CD4-positive, CD25-positive, alpha-beta regulatory T cell (primary cell): Measurements from ENCODE around the gene CKS1B. TPM values are rescaled to one million over a fixed set of nuclear protein-coding genes. Genes with fewer than 3 reads are reported as not detected.

Experiments
- ATAC-seq, 2 donors: fragments of 150-1000 bp; cut with Tn5 transposase; one replicate each; pipeline ENCODE4 v1.10.0; 2021; ENCODE audit warnings: low read depth in 2 of 2, moderate number of reproducible peaks in 2 of 2, moderate library complexity in 1 of 2
- DNase-seq, 3 donors: peaks; one replicate each; pipeline versions ENCODE4 v3.0.0 to v3.0.0-alpha.2; 2012 to 2022; ENCODE audit warnings: mixed read lengths in 1 of 3
- H3K27ac ChIP-seq: one replicate; pipeline ENCODE4 v1.7.0; 2013; ENCODE audit warnings: mild to moderate bottlenecking, low read length; ENCODE audit not compliant: insufficient read depth, poor library complexity, severe bottlenecking
- H3K27me3 ChIP-seq: one replicate; pipeline ENCODE4 v1.7.0; 2013; ENCODE audit warnings: low read length; ENCODE audit not compliant: control insufficient read depth, insufficient read depth
- H3K36me3 ChIP-seq: one replicate; pipeline ENCODE4 v1.7.0; 2013; ENCODE audit warnings: mild to moderate bottlenecking, low read length, moderate library complexity; ENCODE audit not compliant: control insufficient read depth, insufficient read depth
- H3K4me1 ChIP-seq: 2 replicates; pipeline ENCODE4 v1.7.0; 2013; ENCODE audit warnings: mild to moderate bottlenecking, low read length; ENCODE audit not compliant: insufficient read depth, control insufficient read depth, poor library complexity, severe bottlenecking
- H3K4me3 ChIP-seq: one replicate; pipeline ENCODE4 v1.7.0; 2013; ENCODE audit warnings: low read depth, mild to moderate bottlenecking, low read length, moderate library complexity
- H3K9me3 ChIP-seq, 2 experiments: 1 replicate in 1 of 2; 2 replicates in 1 of 2; pipeline ENCODE4 v1.7.0; 2013; ENCODE audit warnings: low read length in 2 of 2, mild to moderate bottlenecking in 1 of 2, moderate library complexity in 1 of 2; ENCODE audit not compliant: control insufficient read depth in 2 of 2
- H3K27ac Mint-ChIP-seq, 3 donors: one replicate each; pipeline ENCODE4 v1.8.0; 2020 to 2022; ENCODE audit warnings: mild to moderate bottlenecking in 3 of 3, mixed read lengths in 3 of 3, moderate library complexity in 2 of 3
- H3K27me3 Mint-ChIP-seq: one replicate; pipeline ENCODE4 v1.8.0; 2022; ENCODE audit warnings: mild to moderate bottlenecking, mixed read lengths
- H3K36me3 Mint-ChIP-seq: one replicate; pipeline ENCODE4 v1.8.0; 2020; ENCODE audit warnings: mixed read lengths
- H3K4me1 Mint-ChIP-seq, 4 donors: one replicate each; pipeline ENCODE4 v1.8.0; 2020 to 2022; ENCODE audit warnings: mixed read lengths in 4 of 4, mild to moderate bottlenecking in 1 of 4
- H3K4me3 Mint-ChIP-seq, 4 donors: one replicate each; pipeline ENCODE4 v1.8.0; 2020 to 2022; ENCODE audit warnings: mild to moderate bottlenecking in 4 of 4, mixed read lengths in 4 of 4, moderate library complexity in 3 of 4
- H3K9me3 Mint-ChIP-seq, 7 donors: one replicate each; pipeline ENCODE4 v1.8.0; 2020 to 2022; ENCODE audit warnings: mixed read lengths in 7 of 7, mild to moderate bottlenecking in 3 of 7, moderate library complexity in 2 of 7
- polyA plus RNA-seq, 4 donors: library from polyadenylated mRNA; unstranded; fragments of 300-500 nt; fragmentation: Illumina TruSeq; gene quantifications; one replicate each; pipeline ENCODE4 v1.2.3, GENCODE V29; 2021
- total RNA-seq: library from RNA; stranded (reverse); gene quantifications from one replicate; pipeline ENCODE4 v1.2.3, GENCODE V29; 2022

The CKS1B gene
- total and polyA plus RNA-seq, 5 donors from 2014 or later = 8.5 to 60.0 (median 55.5) TPM

DNA sequence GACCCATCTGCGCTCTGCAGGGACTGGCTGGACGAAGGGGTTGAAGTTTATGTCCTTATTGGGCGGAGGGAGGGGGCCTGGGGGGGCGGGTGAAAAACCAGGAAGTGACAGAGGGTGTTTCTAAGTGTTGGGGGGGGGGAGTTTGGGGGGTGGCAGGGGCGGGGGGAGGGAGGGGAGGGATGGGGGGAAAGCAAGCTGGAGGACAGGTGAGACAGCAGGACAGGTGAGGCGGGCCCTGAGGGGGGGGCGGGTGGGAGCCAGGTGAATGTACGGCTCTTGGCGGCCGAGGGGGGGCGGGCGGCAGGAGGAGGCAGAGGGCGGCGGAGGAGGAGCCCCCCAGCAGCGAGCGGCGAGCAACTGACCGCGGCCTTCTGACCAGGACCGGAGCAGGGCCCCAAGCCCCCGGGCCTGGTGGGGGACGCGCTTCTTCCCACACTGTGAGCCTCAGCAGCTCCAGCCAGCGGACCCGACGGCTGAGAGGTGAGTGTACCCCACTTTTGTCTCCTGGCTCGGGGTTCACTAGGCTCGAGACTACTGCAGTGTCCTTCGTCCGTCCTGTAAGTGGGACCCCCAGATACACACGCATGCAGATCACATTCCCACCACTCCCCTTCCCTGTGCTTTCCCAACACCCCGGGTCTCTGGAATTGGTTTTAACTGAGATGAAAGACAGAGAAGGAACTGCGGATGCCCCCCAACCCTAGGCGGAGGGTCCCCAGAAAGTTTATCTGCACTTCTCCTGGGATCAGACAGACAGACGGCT lies 28.2 kb downstream of the CKS1B start, which contains the start of gene ZBTB7B:
TSS of gene ZBTB7B (plus strand) at position 339 of the 763 bp plus-strand sequence. CDS start 11,859 bp downstream, outside the sequence.
- DNase-seq (peak in 1 of 3 donors; percentile 29), ATAC-seq (peak; percentile 0 to 1)
- Histone ChIP-seq H3K27me3 (no peaks in the 10 kb centered on the region), H3K27ac (peak within 1 kb of the TSS; percentile 96), H3K4me3 (peak within 1 kb of the TSS; percentile 92), H3K9me3 (no peaks in the 10 kb centered on the region), H3K4me1 (peaks cover 76% of the 10 kb centered on the region), H3K36me3 (no peaks in the 10 kb centered on the region)
- Mint-ChIP-seq H3K27me3 (no peaks in the 10 kb centered on the region), H3K4me1 (peaks cover 11 to 59% (median 37%) of the 10 kb centered on the region in 4 donors), H3K9me3 (peaks cover 0 to 2% (median 0%) of the 10 kb centered on the region in 7 donors), H3K27ac (peak within 1 kb of the TSS; percentile 92 to 97 (median 96)), H3K4me3 (peak within 1 kb of the TSS; percentile 99), H3K36me3 (no peaks in the 10 kb centered on the region)

- Histone ChIP-seq H3K4me3 (peak overlapping the region; percentile 92), H3K27ac (peak overlapping the region; percentile 84), H3K4me1 (peaks cover 83% of the 10 kb centered on the region), H3K36me3 (no peaks in the 10 kb centered on the region), H3K9me3 (no peaks in the 10 kb centered on the region), H3K27me3 (no peaks in the 10 kb centered on the region)
- Mint-ChIP-seq H3K4me1 (peaks cover 11 to 59% (median 36%) of the 10 kb centered on the region in 4 donors), H3K27me3 (no peaks in the 10 kb centered on the region), H3K36me3 (no peaks in the 10 kb centered on the region), H3K4me3 (peak overlapping the region; percentile 99), H3K27ac (peak overlapping the region; percentile 92 to 97 (median 96)), H3K9me3 (peaks cover 0 to 2% (median 0%) of the 10 kb centered on the region in 7 donors)
- ATAC-seq (no peak), DNase-seq (peak in 1 of 3 donors; percentile 21)
Observed at GRCh38 chr1:155003227-155003765, 28.8 kb downstream of the CKS1B start.

GRCh38 chr1:155003766-155004351 lies 29.4 kb downstream of the CKS1B start:
- DNase-seq = peak in 1 of 3 donors; percentile 53
- H3K9me3 ChIP-seq = no peaks in the 10 kb centered on the region

DNA sequence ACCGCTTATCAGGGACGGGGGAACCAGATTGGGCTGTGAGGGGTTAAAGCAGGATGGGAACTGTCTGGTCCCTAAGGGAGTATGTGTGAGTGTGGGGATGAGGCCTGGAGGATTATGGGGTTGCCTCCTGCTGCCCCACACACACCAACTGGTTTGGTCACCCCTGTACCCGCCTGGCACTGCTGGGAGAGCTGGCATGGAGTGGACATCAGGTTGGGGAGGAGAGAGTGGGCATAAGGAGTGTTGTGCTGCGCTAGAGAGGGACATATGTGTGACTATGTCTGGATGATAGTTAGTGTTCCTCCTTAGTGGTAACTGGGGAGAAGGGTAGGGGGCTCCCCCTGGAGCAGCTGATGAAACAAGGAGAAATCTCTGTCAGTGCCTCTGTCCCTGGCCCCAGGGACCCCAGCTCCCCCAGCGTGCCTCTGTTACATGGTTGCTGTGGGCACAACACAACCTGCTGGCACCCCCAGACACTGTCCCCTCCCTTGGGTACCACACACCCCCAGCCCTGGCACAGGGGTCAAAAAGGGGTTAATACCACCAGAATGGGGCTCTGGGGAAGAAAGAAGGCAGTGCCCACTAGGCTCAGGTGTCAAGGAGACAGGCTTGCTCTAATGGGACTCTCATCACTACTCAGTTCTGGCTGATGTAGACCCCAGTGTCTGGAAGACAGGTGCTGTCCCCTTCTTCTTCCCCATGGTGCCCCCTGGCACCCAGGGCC lies 30.0 kb downstream of the CKS1B start:
- H3K4me3 ChIP-seq = peak overlapping the region; percentile 81
- Mint-ChIP-seq H3K27me3 (no peaks in the 10 kb centered on the region), H3K4me3 (peak overlapping the region; percentile 95 to 99 (median 99)), H3K27ac (peak overlapping the region; percentile 79 to 93 (median 92)), H3K36me3 (no peaks in the 10 kb centered on the region), H3K9me3 (peaks cover 0 to 2% (median 0%) of the 10 kb centered on the region in 7 donors), H3K4me1 (peaks cover 11 to 58% (median 27%) of the 10 kb centered on the region in 4 donors)
- no peak for ATAC-seq
- H3K27me3 ChIP-seq = no peaks in the 10 kb centered on the region
- no peaks in the 10 kb centered on the region for H3K36me3 ChIP-seq
- H3K4me1 ChIP-seq = peaks cover 85% of the 10 kb centered on the region
- peak overlapping the region; percentile 84 for H3K27ac ChIP-seq
- H3K9me3 ChIP-seq = no peaks in the 10 kb centered on the region
- DNase-seq = no peak

More at GRCh38 chr1:155003766-155004351, 29.4 kb downstream of the CKS1B start:
- no peak for ATAC-seq
- Mint-ChIP-seq H3K36me3 (no peaks in the 10 kb centered on the region), H3K4me1 (peaks cover 11 to 59% (median 32%) of the 10 kb centered on the region in 4 donors), H3K27ac (peak overlapping the region; percentile 92 to 97 (median 96)), H3K4me3 (peak overlapping the region; percentile 99), H3K9me3 (peaks cover 0 to 2% (median 0%) of the 10 kb centered on the region in 7 donors), H3K27me3 (no peaks in the 10 kb centered on the region)
- Histone ChIP-seq H3K4me3 (peak overlapping the region; percentile 92), H3K36me3 (no peaks in the 10 kb centered on the region), H3K27ac (peak overlapping the region; percentile 84), H3K27me3 (no peaks in the 10 kb centered on the region), H3K4me1 (peaks cover 85% of the 10 kb centered on the region)

- Mint-ChIP-seq H3K4me3 (peak overlapping the region; percentile 91 to 99 (median 99)), H3K9me3 (no peaks in the 10 kb centered on the region), H3K36me3 (peaks cover 5% of the 10 kb centered on the region), H3K27me3 (no peaks in the 10 kb centered on the region), H3K4me1 (peaks cover 11 to 59% (median 30%) of the 10 kb centered on the region in 4 donors), H3K27ac (peak overlapping the region; percentile 83 to 97 (median 91))
- ATAC-seq (no peak), DNase-seq (peak; percentile 37 to 71 (median 41))
- Histone ChIP-seq H3K27me3 (no peaks in the 10 kb centered on the region), H3K27ac (peak overlapping the region; percentile 84), H3K4me1 (peaks cover 85% of the 10 kb centered on the region), H3K9me3 (no peaks in the 10 kb centered on the region), H3K36me3 (no peaks in the 10 kb centered on the region), H3K4me3 (peak overlapping the region; percentile 53)
Observed at GRCh38 chr1:155005076-155006011, 30.9 kb downstream of the CKS1B start.

DNA sequence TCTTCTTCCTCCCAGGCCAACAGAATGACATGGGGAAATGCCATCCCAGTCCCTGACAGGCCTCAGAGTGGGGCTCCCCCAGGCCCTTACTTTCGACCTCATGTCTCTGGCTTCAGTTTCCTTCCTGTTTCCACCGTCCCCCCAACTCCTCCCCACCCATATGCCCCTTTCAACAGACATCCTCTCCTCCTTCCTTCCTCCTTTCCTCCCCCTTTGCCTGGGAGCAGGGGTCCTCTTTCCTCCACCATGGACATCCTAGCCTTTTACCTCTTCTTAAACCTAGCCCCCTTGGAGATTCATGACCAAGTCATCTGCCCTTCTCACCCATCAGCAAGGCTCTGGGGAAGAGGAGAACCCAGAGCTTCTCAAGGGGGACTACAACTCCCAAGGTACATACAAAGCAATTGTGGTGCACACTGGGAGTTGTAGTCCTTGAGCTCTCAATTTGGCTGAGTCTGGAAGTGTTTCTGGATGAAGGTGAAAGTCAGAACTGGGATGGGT lies 32.2 kb downstream of the CKS1B start:
- Mint-ChIP-seq H3K4me1 (peaks cover 11 to 68% (median 31%) of the 10 kb centered on the region in 4 donors), H3K27me3 (no peaks in the 10 kb centered on the region), H3K36me3 (peaks cover 5% of the 10 kb centered on the region), H3K9me3 (no peaks in the 10 kb centered on the region), H3K4me3 (peak overlapping the region; percentile 72 to 99 (median 89)), H3K27ac (peak overlapping the region; percentile 83 to 97 (median 91))
- no peaks in the 10 kb centered on the region for H3K9me3 ChIP-seq
- peak overlapping the region; percentile 84 for H3K27ac ChIP-seq
- H3K36me3 ChIP-seq = no peaks in the 10 kb centered on the region
- peaks cover 89% of the 10 kb centered on the region for H3K4me1 ChIP-seq
- peak overlapping the region; percentile 44 for H3K4me3 ChIP-seq
- ATAC-seq = peak; percentile 25
- H3K27me3 ChIP-seq = no peaks in the 10 kb centered on the region
- DNase-seq = peak; percentile 22 to 72 (median 51)
